ENCODE measurements around the gene CLCA1.

CLCA1 gene, protein sequence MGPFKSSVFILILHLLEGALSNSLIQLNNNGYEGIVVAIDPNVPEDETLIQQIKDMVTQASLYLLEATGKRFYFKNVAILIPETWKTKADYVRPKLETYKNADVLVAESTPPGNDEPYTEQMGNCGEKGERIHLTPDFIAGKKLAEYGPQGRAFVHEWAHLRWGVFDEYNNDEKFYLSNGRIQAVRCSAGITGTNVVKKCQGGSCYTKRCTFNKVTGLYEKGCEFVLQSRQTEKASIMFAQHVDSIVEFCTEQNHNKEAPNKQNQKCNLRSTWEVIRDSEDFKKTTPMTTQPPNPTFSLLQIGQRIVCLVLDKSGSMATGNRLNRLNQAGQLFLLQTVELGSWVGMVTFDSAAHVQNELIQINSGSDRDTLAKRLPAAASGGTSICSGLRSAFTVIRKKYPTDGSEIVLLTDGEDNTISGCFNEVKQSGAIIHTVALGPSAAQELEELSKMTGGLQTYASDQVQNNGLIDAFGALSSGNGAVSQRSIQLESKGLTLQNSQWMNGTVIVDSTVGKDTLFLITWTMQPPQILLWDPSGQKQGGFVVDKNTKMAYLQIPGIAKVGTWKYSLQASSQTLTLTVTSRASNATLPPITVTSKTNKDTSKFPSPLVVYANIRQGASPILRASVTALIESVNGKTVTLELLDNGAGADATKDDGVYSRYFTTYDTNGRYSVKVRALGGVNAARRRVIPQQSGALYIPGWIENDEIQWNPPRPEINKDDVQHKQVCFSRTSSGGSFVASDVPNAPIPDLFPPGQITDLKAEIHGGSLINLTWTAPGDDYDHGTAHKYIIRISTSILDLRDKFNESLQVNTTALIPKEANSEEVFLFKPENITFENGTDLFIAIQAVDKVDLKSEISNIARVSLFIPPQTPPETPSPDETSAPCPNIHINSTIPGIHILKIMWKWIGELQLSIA

DNA sequence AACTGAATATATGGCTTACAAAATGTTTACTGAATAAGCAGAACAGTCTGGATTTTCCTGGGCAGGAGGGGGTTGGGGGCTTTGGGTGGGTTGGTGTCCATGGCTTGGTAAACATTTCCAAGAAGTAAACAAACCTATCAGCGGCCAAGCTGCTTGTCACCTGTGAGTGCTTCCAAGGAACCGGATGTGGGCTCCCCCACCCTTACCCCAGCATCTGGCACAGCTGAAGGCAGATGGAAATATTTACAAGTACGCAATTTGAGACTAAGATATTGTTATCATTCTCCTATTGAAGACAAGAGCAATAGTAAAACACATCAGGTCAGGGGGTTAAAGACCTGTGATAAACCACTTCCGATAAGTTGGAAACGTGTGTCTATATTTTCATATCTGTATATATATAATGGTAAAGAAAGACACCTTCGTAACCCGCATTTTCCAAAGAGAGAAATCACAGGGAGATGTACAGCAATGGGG lies at the start of gene CLCA1:
Gene CLCA1, plus strand, starts transcription at position 427 of the 477 bp plus-strand sequence. Its CDS starts 45 bp downstream, at position 472.
- DNase-seq = no peak

DNA sequence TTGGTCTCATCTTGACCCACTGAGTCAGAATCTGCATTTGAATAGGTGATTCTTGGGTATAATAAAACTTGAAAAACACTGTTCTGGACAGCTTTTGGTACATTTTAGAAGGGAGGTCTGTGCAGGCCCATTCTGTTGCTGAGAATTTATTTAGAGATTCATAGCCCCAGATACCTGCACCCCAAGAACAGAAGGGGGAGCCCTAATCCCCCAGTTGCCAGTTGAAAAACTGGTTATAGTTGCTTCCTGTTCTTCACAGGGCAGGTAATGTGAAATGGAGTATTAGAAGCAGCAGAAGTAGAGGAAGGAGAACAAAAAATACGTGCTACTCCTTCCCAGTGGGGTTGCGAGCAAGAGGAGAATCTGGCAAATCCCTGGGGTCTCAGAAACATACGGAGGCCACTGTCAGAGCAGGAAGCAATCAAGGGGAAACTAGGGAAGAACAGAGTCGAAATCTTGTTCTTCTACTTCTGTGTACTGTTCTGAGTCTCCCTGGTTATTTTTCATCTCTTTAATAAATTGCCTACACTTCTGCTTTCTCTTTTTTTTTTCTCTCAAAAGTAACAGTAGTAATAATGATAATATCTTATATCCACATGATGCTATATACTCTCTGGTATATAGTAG lies 49.3 kb upstream of the CLCA1 start:
- no peak for DNase-seq

DNA sequence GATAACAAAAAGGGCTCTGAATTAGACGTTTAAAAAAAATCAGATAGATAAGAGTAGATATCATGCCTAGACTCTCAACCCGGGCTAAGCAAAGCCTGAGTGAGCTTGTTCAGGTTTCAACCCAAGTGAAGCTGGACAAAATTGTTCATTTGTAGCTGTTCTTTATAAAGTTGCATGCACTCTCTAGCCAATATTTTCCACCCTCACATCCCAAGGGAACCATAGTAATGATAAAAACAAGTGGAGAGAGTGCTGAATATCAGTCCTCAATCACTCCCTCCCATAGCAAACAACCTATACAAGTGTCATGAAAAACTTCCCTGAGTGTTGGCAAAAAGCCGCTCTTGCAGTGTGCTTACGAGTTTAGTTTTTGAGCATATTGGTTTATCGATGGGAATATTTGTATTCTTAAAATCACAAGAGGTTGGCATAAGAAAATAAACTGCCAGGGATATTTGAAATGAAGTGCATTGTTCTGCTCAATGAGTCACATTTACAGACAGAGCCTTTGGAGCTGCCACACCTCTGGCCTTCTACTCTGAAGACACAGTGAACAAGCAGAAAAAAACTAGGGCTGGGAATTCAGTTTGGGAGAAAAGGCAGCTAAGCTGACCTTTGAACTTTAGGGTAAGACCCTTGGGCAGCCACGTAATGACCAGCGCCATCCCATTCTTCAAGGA lies 47.0 kb upstream of the CLCA1 start:
- DNase-seq = no peak

DNA sequence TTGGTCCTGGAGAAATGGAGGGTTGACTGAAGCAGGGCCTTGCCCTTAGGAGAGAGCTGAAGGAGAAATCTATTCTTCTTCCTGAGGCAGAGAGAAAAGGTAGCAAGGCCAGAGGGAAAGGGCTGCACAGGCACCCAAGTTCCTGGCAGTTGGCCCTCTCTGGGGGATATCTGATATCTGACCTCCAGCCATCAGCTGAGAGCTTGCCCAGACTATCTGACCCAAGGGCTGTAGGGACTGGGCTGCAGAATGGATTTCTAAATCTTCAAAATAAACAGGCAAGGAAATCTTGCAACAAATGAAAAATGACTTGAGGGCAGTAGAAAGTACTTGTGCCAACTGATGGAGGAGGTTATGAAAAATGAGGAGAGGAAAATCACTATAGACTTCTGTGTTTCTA lies 45.3 kb upstream of the CLCA1 start:
- DNase-seq = no peak

DNA sequence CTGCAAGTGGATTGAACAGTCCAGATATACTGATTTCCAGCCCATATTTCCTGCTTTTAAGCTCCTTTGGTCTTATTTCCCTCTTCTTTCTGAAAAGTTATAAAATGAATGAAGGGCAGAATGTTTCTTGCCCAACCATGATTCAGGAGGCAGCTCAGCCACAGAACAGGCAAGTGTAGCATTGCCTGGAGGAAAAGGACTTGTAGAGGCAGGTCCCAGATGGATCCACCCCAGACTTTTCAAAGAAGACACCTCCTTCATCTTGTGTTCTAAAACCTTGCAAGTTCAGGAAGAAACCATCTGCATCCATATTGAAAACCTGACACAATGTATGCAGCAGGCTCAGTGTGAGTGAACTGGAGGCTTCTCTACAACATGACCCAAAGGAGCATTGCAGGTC lies 44.9 kb upstream of the CLCA1 start, which contains the start of gene CLCA2:
Gene CLCA2, plus strand, starts transcription at position 299 of the 400 bp plus-strand sequence. Its CDS starts 77 bp downstream, at position 376.
- DNase-seq = no peak

DNA sequence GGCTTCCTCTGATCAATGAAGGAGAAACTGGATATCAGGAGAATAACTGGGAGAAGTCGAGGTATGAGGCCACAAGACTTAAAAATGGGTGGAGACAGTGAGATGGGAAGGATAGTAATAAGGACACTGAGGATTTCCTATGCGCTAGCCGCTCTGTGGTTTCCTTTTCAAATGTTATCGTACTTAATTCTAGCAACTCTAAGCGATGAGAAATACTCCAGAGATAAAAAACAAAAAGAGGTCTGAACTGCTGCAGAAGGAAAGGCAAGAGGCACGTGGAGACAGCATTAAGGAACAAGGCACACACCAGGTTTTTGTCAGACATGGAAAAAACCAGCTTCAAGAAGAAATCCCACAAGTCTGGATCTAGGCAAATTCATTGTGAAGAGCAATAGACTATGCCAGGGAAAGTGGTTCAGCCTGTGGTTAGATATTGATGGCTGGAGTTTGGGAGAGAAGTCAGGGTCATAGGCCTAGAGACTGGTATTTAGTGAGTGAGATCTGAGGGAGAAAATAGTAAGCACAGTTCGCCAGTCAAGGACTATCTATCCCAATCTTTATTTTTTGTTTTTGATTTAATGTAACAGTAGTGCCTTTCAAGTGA lies 39.5 kb upstream of the CLCA1 start:
- no peak for DNase-seq

DNA sequence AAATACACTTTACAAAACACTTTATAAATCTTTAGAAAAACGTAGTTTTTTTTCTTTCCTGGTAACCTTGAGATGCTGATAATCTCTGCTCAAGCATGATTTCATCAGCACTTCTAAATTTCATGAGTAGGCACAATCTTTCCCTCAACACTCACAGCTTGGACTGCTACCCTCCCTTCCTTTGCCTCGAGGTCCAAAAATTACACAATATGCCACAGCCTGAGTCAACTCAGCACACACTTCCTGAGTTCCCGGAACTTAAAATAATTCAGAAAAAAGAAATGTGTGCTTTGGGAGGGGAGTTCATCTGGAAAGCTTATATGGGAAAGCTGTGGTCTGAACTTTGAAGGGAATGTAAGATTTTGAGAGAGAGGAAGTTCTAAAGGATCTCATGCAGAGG lies 38.9 kb upstream of the CLCA1 start:
- DNase-seq = peak; percentile 21

DNA sequence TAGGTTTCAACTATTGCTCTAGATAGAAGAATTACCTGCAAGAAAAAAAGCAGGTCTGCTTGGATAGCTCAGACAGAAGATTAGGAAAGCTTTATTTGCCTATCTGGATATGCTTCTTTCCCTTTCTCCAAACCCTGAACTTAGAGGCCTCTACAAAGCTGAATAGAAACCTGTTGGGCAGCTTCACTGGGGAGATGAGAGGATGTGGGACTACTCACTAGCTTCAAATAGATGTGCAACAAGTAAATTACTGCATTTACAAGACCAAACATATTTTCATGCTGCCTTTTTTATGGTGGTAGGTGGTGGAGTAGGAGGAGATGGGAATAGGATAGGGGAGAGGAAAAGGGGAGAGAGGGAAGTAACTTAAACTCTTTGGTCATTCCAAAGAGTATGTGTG lies 38.4 kb upstream of the CLCA1 start:
- no peak for DNase-seq

DNA sequence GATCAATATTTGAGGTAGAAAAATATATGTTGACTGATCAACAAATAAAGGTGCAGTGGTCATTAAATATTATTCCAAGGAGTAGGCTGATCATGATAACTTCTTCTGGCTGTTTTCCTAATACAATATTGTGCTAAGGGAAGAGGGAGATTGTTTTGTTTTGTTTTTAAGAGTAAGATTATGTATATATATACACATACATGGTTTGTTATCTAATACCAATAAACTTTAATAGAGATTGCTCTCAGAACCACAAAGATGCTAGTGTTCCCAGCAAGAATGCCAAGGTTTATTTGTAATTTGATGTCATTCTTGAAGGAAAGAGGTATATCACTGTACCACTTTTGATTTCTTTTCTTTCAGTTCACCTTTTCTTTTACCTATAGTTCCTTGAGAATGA lies 34.7 kb upstream of the CLCA1 start:
- no peak for DNase-seq

DNA sequence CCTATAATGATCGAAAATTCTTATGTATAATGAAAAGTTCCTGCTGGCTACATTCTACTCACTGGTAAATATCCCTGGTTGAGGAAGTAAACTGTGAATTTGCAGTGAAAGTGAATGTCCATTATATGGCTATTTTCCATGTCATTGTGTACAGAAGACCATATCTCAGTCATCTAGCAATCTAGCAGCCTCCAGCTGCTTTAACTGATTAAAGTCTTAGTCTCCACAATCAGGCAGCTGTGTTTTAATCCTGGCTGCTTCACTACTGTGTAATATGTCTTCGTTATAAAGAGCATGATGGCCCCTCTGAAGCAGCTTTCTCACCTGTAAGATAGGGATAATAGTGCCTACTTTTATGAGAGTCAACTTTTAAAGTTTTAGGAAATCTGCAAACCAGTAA lies 33.4 kb upstream of the CLCA1 start:
- DNase-seq = no peak

DNA sequence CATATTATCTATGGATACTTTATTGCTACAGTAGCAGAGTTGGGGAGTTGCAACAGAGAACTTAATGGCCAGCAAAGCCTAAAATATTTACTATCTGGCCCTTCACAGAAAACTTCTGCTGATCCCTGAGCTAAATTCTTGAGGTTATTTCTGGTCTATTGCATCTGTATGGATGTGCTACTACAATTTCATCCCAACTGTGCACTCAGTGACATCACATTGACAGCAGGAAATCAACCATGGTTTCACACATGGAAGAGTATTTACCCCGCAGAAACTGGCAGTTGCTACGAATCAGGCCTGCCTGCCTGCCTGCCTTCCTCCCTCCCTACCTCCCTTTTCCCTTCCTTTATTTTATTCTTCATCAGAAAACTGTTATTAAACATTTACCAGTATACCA lies 32.7 kb upstream of the CLCA1 start:
- no peak for DNase-seq

DNA sequence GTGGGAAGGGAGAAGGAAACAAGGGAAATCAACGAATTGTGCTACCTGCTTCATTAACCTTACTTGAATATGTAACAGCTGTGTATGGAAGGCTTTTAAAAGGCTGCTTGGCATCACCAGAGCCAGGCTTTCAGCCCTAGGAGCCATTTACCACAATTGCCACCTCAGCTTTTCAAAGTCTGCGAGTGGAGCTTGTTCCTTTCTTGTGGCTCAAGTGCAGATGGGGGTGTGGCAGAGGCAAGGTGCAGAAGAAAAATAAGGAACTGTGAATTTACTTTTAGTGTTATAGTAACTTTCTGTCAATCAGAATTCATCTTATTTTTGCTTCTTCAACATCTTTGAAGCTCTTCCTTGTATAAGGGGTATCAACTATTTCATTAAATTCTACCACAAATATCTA lies 27.1 kb upstream of the CLCA1 start:
- DNase-seq = no peak

DNA sequence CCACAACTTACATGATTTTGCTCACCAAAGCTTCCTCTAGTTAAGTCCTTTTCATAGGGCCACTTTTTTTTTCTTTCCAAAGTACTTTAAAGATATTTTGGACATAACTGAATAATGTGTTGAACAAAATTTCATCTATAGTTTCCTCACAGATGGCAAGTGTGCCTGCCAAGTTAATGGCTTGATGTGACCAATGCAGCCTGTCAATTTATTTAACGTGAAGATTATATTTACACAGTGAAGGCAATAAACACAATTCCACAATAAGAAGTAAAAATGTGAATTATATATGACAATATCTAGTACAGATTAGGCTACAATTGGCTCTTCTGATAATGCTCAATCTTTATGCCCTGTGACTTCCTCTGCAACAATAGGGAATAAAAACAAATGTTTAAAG lies 26.7 kb upstream of the CLCA1 start:
- no peak for DNase-seq

DNA sequence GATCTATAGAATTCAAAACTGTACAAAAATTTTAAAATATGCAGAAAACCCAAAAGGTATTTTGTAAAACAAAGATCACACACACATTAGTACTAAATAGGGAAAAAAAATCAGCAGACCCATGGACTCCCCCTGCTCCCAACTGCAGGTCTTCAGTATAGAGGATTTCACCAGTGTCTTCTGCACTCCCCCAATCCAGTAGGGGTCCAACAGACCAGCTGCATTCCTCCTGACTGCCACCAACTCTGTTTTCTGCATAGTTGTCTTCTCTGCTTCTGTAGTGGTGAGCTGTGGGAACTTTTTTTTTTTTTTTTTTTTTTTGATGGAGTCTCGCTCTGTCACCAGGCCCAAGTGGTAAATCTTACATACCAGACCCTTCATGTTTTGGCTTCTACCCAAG lies 22.8 kb upstream of the CLCA1 start:
- DNase-seq = no peak

DNA sequence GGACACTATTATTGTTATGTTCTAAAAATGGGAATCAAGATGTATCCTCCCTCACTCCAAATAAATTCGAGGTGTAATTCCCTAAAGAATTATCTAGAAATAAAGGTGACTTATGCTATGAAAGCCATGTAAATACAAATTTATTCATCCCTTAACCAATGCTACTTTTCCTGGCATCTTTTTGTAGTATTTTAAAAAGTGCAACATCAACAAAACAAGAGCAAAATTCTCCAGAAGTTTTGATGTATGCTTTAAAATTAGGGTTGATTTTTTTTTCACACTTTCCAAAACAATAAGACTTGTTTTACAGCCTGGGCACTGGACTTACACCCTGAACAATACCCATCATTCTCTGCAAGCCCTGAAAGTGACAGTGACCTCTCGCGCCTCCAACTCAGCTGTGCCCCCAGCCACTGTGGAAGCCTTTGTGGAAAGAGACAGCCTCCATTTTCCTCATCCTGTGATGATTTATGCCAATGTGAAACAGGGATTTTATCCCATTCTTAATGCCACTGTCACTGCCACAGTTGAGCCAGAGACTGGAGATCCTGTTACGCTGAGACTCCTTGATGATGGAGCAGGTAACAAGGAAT lies 21.4 kb upstream of the CLCA1 start:
- no peak for DNase-seq

DNA sequence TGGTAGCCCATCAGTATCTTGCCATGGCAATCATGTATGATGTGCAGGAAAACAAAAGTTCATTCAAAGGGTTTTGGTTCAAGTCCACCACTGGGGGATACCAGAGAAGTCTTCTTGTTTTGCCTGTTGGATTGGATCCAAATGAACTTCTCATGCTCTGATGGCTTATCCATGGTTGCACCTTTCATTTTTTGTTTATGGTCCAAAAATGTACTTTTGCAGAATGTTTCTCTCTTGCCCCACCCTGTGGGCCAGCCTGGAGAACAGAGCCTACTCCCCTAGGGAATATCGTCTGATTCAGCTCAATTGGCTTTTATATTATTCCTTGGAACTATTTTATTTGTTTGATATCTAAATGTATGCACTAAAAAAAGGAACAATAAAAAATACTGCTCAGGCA lies 20.1 kb upstream of the CLCA1 start:
- DNase-seq = no peak

DNA sequence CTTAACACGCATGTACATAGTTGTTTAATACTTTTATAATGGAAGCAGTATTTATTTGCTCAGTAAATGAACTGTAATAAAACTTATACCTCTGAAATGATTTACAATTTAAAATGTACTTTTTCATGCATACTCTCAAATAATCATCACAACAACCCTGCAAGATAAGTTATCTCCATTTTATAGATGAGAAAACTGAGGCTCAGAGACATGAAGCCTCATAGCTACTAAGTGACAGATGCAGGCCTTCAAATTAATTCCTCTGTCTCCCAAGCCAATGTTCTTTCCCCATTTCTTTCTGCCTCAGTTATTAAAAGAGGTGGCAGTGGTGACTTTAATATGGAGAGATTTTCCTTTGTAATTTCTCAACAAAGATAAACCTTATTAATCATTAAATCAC lies 19.6 kb upstream of the CLCA1 start:
- no peak for DNase-seq

DNA sequence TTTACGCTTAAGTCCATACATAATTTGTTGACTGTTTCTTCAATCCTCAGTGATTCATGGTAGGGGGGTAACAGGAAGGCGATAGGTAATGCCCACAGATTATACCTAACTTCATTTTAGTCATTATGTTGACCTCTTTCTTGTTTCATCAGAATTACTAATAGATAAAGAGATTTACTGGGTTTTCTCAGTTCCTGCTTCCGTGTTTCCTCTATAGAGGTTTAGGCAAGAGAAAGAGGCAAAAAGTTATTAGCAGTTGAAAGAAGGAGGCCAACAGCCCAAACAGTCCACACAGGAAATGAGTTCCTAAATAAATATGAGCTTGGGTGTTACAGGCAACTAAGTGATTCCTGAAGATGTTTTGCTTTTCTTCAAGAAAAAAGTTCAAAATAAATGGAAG lies 17.9 kb upstream of the CLCA1 start:
- no peak for DNase-seq

DNA sequence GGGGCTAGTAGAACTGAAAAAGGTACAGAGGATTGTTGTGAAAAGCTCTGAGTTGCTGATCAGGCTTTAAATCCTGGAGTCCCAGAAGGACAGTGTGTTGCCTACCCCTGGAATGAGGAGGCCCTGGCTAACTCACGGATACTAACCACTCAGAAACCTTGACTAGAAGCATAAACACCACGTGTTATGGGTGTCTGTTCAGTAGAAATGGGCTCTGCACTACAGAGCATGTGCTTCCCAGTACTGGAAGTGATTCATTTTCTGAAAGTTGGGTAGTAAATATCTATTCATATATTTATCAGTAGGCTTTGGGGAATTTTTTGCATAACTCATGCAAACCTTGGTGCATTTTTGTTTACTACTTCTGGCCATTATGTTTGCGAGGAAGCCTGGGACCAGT lies 15.1 kb upstream of the CLCA1 start:
- no peak for DNase-seq

DNA sequence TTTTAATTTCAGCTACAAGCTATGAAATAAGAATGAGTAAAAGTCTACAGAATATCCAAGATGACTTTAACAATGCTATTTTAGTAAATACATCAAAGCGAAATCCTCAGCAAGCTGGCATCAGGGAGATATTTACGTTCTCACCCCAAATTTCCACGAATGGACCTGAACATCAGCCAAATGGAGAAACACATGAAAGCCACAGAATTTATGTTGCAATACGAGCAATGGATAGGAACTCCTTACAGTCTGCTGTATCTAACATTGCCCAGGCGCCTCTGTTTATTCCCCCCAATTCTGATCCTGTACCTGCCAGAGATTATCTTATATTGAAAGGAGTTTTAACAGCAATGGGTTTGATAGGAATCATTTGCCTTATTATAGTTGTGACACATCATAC lies 13.7 kb upstream of the CLCA1 start:
- DNase-seq = no peak

DNA sequence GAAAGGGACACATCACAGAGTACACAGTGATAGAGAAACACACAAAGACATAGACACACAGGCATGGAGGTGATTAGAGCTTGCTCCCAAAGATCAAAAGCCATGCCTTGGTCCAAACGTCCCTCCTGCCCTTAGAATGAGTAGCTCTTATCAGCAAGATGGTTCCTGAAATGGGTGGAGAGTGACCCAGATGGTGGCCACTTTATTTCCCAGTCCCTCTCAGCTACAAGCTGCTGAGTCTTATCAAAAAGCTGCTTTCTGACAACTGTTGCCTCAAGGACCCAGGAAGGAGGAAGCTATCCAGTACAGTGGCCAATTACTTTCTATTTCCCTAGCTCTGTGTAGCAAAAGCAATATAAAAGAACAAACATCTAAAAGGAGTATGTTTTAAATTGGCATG lies 7.7 kb upstream of the CLCA1 start:
- DNase-seq = no peak

DNA sequence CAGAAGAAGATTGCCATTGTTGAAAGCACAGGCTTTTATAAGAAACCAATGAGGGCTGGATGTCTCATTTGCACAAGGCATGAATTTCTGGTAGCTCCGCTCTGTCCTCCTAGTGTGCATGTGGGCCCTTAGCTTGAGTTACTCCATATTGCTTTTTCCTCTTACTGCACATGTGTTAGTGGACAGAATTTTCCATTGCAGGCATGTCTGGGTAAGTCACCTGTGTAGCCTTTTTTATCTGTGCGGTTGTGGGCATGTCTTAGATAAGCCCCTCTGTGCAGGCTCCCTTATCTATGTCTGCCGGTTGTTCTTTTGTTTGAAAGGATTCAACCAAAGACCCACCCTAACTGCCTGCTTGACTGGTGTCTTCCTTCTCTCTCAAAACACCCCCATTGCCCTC lies 7.2 kb upstream of the CLCA1 start:
- no peak for DNase-seq
